GM23248 (cell line): Measurements from ENCODE around the gene PXT1.

Source experiments
- EZH2 ChIP-seq: fragments of 200-600 bp; sonication (generic); IDR thresholded peaks from 2 replicates; pipeline ENCODE4 v1.6.1; 2018; ENCODE audit warnings: antibody characterized with exemption, mild to moderate bottlenecking; ENCODE audit not compliant: insufficient read depth, poor library complexity, severe bottlenecking
- EZH2phosphoT487 ChIP-seq: fragments of 200-600 bp; sonication (generic); IDR thresholded peaks from 2 replicates; pipeline ENCODE4 v1.6.1; 2018; ENCODE audit warnings: antibody characterized with exemption, moderate library complexity, mild to moderate bottlenecking, low read depth; ENCODE audit not compliant: insufficient read depth

GRCh38 chr6:36404164-36404563 lies 38.5 kb downstream of the PXT1 start:
- no peak for TF ChIP-seq EZH2phosphoT487
- no peak for TF ChIP-seq EZH2
